Right atrium auricular region (tissue), 2 donors: ENCODE data around the gene NNT. TPM values are rescaled to one million over a fixed set of nuclear protein-coding genes. Genes with fewer than 3 reads are reported as not detected.

Experiments used
- DNase-seq: peaks from one replicate; pipeline ENCODE4 v3.0.0-alpha.2; 2019; ENCODE audit warnings: low spot score
- H3K27ac ChIP-seq, 2 donors: fragments of 200-600 bp; sonication (generic); 1 replicate in 1 of 2; 2 replicates in 1 of 2; pipeline ENCODE4 v1.5.1; 2016 to 2019
- H3K27me3 ChIP-seq, 2 donors: fragments of 200-600 bp; sonication (generic); one replicate each; pipeline versions ENCODE4 v1.5.1 to v1.6.0; 2017 to 2019
- H3K36me3 ChIP-seq: fragments of 200-600 bp; sonication (generic); one replicate; pipeline ENCODE4 v1.5.1; 2016
- H3K4me1 ChIP-seq, 2 donors: fragments of 200-600 bp; sonication (generic); one replicate each; pipeline versions ENCODE4 v1.5.1 to v1.6.0; 2017 to 2019
- H3K4me3 ChIP-seq, 2 donors: fragments of 200-600 bp; sonication (generic); 1 replicate in 1 of 2; 2 replicates in 1 of 2; pipeline ENCODE4 v1.5.1; 2017 to 2019; ENCODE audit warnings: mild to moderate bottlenecking in 1 of 2, moderate library complexity in 1 of 2
- H3K9me3 ChIP-seq, 2 donors: fragments of 200-600 bp; sonication (generic); one replicate each; pipeline ENCODE4 v1.5.1; 2019
- total RNA-seq, 2 donors: library from RNA; depleted of rRNA; stranded (reverse); fragments of >200 nt; gene quantifications; one replicate each; pipeline ENCODE4 v1.1.0, GENCODE V29; 2016
- TF ChIP-seq, protein P1 (sequence below), 2 donors: fragments of 200-600 bp; sonication (generic); IDR thresholded peaks; one replicate each; pipeline ENCODE4 v1.5.1; 2019; ENCODE audit warnings: antibody characterized with exemption in 2 of 2

NNT gene
- total RNA-seq, 2 donors from 2014 or later, result 109 to 328 TPM

DNA sequence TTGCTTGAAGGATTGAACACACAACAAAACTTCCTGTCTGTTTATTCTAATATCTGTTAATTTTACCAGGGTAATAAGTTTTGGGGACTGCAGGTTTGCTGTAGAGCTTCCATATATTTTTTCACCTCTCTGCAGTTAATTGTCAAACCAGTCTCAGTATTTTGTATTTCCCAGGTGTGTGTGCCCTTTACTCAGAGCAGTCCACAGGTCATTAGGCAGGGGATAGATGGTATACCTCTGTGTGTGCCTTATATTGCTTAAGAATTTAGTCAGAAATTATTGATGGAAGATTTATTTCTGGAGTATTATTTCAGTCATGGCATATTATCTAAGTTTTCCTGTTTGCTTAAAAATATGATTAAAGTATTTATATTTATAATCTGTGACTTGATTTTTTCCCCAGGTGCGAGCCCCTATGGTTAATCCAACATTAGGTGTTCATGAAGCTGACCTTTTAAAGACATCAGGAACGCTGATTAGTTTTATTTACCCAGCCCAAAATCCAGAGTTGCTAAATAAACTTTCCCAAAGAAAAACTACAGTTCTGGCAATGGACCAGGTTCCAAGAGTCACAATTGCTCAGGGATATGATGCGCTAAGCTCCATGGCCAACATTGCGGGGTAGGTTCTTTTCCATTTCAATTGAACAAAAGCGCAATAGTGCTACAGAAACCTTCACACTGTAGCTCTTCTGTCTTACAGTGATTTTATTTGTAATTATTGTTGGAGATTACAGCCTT, 12.6 kb downstream of the NNT start:
- H3K27me3 ChIP-seq, result no peaks in the 10 kb centered on the region
- peaks cover 0 to 18% of the 10 kb centered on the region in 2 donors for H3K4me1 ChIP-seq
- no peak for DNase-seq
- H3K9me3 ChIP-seq, result no peaks in the 10 kb centered on the region
- peak overlapping the region in 1 of 2 donors; percentile 70 for H3K27ac ChIP-seq
- TF ChIP-seq, protein P1, sequence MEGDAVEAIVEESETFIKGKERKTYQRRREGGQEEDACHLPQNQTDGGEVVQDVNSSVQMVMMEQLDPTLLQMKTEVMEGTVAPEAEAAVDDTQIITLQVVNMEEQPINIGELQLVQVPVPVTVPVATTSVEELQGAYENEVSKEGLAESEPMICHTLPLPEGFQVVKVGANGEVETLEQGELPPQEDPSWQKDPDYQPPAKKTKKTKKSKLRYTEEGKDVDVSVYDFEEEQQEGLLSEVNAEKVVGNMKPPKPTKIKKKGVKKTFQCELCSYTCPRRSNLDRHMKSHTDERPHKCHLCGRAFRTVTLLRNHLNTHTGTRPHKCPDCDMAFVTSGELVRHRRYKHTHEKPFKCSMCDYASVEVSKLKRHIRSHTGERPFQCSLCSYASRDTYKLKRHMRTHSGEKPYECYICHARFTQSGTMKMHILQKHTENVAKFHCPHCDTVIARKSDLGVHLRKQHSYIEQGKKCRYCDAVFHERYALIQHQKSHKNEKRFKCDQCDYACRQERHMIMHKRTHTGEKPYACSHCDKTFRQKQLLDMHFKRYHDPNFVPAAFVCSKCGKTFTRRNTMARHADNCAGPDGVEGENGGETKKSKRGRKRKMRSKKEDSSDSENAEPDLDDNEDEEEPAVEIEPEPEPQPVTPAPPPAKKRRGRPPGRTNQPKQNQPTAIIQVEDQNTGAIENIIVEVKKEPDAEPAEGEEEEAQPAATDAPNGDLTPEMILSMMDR (IDR thresholded peaks at IDR 0.05), result no peak
- no peak overlapping the region for H3K4me3 ChIP-seq
- H3K36me3 ChIP-seq, result peaks cover 45% of the 10 kb centered on the region

DNA sequence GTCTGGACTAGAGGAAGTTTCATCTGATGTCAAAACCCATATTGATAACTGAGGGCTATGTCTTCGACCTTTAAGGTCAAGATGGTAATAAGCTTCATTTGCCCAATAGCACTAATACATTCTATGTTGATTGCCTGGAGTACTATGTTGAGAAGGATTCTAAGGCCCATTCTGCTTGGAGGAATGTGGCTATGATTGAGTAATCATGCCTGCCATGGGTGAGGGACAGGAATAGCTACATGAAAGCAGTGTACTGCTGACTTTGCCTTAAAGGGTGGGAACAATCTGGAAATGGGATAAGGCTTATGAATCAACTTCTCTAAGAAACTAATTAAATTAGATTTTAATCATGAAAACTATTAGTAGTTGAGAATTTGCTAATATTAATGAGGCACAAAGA, 13.6 kb downstream of the NNT start:
- peak overlapping the region; percentile 40 to 70 for H3K27ac ChIP-seq
- TF ChIP-seq, protein P1 (IDR thresholded peaks at IDR 0.05), result no peak
- H3K4me1 ChIP-seq, result peaks cover 0 to 18% of the 10 kb centered on the region in 2 donors
- no peak overlapping the region for H3K4me3 ChIP-seq
- H3K9me3 ChIP-seq, result no peaks in the 10 kb centered on the region
- DNase-seq, result no peak
- peaks cover 36% of the 10 kb centered on the region for H3K36me3 ChIP-seq
- H3K27me3 ChIP-seq, result no peaks in the 10 kb centered on the region

DNA sequence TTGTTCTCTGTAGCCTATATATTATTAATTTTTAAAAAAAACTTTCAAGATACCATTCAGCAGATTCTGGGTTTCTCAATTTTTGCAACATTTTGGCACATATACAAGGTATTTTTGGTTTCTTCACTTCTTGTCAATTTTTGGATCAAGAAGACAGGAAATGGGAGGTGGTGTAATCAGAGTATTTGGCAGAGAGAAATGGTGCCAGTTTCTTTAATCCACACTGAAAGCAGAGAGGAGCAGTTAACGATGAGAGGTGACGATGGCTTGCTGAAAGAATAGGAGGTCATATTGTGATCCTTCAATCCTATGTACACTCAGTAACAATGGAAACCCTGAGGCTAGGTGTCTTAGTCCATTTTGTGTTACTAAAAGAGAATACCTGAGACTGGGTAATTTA, 16.4 kb downstream of the NNT start:
- TF ChIP-seq, protein P1 (IDR thresholded peaks at IDR 0.05), result no peak
- DNase-seq, result no peak
- no peak overlapping the region for H3K27ac ChIP-seq
- H3K9me3 ChIP-seq, result no peaks in the 10 kb centered on the region
- H3K27me3 ChIP-seq, result no peaks in the 10 kb centered on the region
- H3K36me3 ChIP-seq, result peaks cover 17% of the 10 kb centered on the region
- no peak overlapping the region for H3K4me3 ChIP-seq
- peaks cover 0 to 18% of the 10 kb centered on the region in 2 donors for H3K4me1 ChIP-seq

DNA sequence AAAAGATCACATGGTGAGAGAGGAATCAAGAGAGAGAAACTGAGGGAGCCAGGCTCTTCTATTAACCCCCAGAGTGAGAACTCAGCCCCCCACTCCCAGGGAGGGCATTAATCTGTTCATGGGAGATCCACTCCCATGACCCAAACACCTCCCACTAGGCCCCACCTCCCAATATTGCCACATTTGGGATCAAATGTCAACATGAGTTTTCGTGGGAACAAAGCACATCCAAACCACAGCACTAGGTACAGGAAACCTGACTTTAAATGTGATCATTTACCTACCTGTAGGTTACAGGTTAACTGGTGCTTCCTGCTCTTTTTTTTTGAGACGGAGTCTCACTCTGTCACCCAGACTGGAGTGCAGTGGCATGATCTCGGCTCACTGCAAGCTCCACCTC, 16.9 kb downstream of the NNT start:
- no peak for DNase-seq
- no peaks in the 10 kb centered on the region for H3K9me3 ChIP-seq
- H3K36me3 ChIP-seq, result peaks cover 17% of the 10 kb centered on the region
- no peaks in the 10 kb centered on the region for H3K27me3 ChIP-seq
- no peak overlapping the region for H3K27ac ChIP-seq
- H3K4me1 ChIP-seq, result peaks cover 0 to 18% of the 10 kb centered on the region in 2 donors
- TF ChIP-seq, protein P1 (IDR thresholded peaks at IDR 0.05), result no peak
- no peak overlapping the region for H3K4me3 ChIP-seq

DNA sequence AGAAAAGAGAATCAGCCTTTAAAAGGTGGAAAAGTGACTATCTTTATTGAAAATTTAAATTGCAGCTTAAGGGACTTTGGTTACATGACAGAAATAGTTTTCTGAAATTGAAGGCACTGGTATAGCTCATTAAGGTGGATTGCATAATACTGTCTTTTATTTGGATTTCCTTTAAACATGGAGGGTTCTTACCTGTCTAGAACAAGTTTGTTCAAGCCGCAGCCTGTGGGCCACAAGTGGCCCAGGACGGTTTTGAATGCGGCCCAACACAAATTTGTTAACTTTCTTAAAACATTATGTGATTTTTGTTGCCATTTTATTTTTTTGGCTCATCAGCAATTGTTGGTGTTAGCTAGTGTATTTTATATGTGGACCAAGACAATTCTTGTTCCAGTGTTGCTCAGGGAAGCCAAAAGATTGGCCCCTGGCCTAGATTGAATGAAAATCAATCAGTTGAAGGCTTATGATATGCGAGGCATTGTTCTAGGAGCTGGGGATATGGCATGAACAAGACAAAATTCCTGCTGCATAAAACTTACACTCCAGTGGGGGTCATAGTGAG, 18.0 kb downstream of the NNT start:
- TF ChIP-seq, protein P1 (IDR thresholded peaks at IDR 0.05), result no peak
- Histone ChIP-seq H3K36me3 (peaks cover 13% of the 10 kb centered on the region), H3K27me3 (no peaks in the 10 kb centered on the region), H3K9me3 (no peaks in the 10 kb centered on the region), H3K4me1 (peaks cover 0 to 18% of the 10 kb centered on the region in 2 donors), H3K27ac (no peak overlapping the region), H3K4me3 (no peak overlapping the region)
- DNase-seq, result no peak
